Endodermal cell (in vitro differentiated cells): ENCODE results near the gene ZNF552. TPM values are rescaled to one million over a fixed set of nuclear protein-coding genes. Genes with fewer than 3 reads are reported as not detected.
A peak's percentile ranks its signal among the peaks of the same experiment; 100 is the strongest.

Experiments used
- DNase-seq: peaks from one replicate; pipeline ENCODE4 v3.0.0-alpha.2; 2017
- H3K27ac ChIP-seq: 2 replicates; pipeline ENCODE4 v1.5.1; 2013; ENCODE audit warnings: mild to moderate bottlenecking, low read depth, low read length, moderate library complexity
- H3K27me3 ChIP-seq: 2 replicates; pipeline ENCODE4 v1.6.1; 2013; ENCODE audit warnings: mild to moderate bottlenecking, low read length, moderate library complexity; ENCODE audit not compliant: insufficient read depth, control insufficient read depth, poor library complexity, severe bottlenecking
- H3K36me3 ChIP-seq: 2 replicates; pipeline ENCODE4 v1.7.0; 2013; ENCODE audit warnings: mild to moderate bottlenecking, low read length, moderate library complexity; ENCODE audit not compliant: control insufficient read depth, insufficient read depth
- H3K4me1 ChIP-seq: one replicate; pipeline ENCODE4 v1.7.0; 2013; ENCODE audit warnings: low read length; ENCODE audit not compliant: control insufficient read depth, insufficient read depth
- H3K4me3 ChIP-seq: 2 replicates; pipeline ENCODE4 v1.5.1; 2013; ENCODE audit warnings: mild to moderate bottlenecking, low read length, moderate library complexity
- H3K9ac ChIP-seq: 2 replicates; pipeline ENCODE4 v1.6.1; 2013; ENCODE audit warnings: mild to moderate bottlenecking, low read length, moderate library complexity; ENCODE audit not compliant: poor library complexity, severe bottlenecking; ENCODE audit errors: extremely low read depth
- H3K9me3 ChIP-seq: 2 replicates; pipeline ENCODE4 v1.6.1; 2013; ENCODE audit warnings: mild to moderate bottlenecking, low read length, moderate library complexity; ENCODE audit not compliant: control insufficient read depth
- H3K27ac Mint-ChIP-seq: 2 replicates; pipeline ENCODE4 v1.8.0; 2020; ENCODE audit warnings: mixed read lengths
- H3K27me3 Mint-ChIP-seq: 2 replicates; pipeline ENCODE4 v1.8.0; 2021; ENCODE audit warnings: mild to moderate bottlenecking, mixed read lengths; ENCODE audit not compliant: insufficient read depth
- H3K36me3 Mint-ChIP-seq: 2 replicates; pipeline ENCODE4 v1.8.0; 2020; ENCODE audit warnings: low read depth, mixed read lengths
- H3K4me1 Mint-ChIP-seq: 2 replicates; pipeline ENCODE4 v1.8.0; 2020; ENCODE audit warnings: mixed read lengths
- H3K4me3 Mint-ChIP-seq: 2 replicates; pipeline ENCODE4 v1.8.0; 2020; ENCODE audit warnings: mild to moderate bottlenecking, moderate library complexity, mixed read lengths
- H3K9me3 Mint-ChIP-seq: 2 replicates; pipeline ENCODE4 v1.8.0; 2020; ENCODE audit warnings: mild to moderate bottlenecking, mixed read lengths
- CTCF ChIP-seq: fragments of 200-600 bp; sonication (generic); conservative IDR thresholded peaks from 2 replicates; pipeline ENCODE4 v1.5.0; 2021; ENCODE audit warnings: antibody characterized with exemption, mild to moderate bottlenecking
- WGBS, 2 experiments: methylation state at CpG; one replicate each; pipeline versions ENCODE4 v1.1.5 to v1.1.7; 2013; ENCODE audit warnings: missing lambda C conversion rate in 2 of 2, mixed read lengths in 1 of 2; ENCODE audit not compliant: insufficient coverage in 1 of 2, insufficient read length in 1 of 2; 5-methylcytosine and 5-hydroxymethylcytosine counted together
- total RNA-seq, 2 donors: library from RNA; stranded (reverse); fragmentation: NEBNext Ultra II Directional in 1 of 2; extraction: Animal tissue kit (Norgen Biotek cat#: 25700) in 1 of 2; gene quantifications; 2 replicates in 1 of 2; 3 replicates in 1 of 2; pipeline ENCODE4 v1.2.1, GENCODE V29; 2021

ZNF552 gene
- total RNA-seq, 2 donors from 2014 or later, result 17.4 to 18.8 TPM

GRCh38 chr19:57773488-57773887, 41.2 kb downstream of the ZNF552 start:
- H3K4me3 Mint-ChIP-seq, result no peak overlapping the region
- no peak overlapping the region for H3K9ac ChIP-seq
- TF ChIP-seq CTCF, result no peak

GRCh38 chr19:57771417-57771816, 43.3 kb downstream of the ZNF552 start:
- Mint-ChIP-seq H3K4me1 (peaks cover 7% of the 10 kb centered on the region), H3K36me3 (peaks cover 57% of the 10 kb centered on the region), H3K27ac (no peak overlapping the region), H3K27me3 (no peaks in the 10 kb centered on the region), H3K9me3 (peaks cover 12% of the 10 kb centered on the region), H3K4me3 (peak overlapping the region; percentile 85)
- Histone ChIP-seq H3K27ac (no peak overlapping the region), H3K9me3 (no peaks in the 10 kb centered on the region), H3K4me1 (no peaks in the 10 kb centered on the region), H3K27me3 (no peaks in the 10 kb centered on the region), H3K36me3 (peaks cover 38% of the 10 kb centered on the region), H3K9ac (no peak overlapping the region), H3K4me3 (no peak overlapping the region)
- 99 to 100% methylated on average over 4 of the region's 4 CpGs for WGBS, 2 experiments
- TF ChIP-seq CTCF, result no peak
- no peak for DNase-seq

More at GRCh38 chr19:57773488-57773887, 41.2 kb downstream of the ZNF552 start:
- no peak for DNase-seq
- H3K4me1 ChIP-seq, result no peaks in the 10 kb centered on the region
- Mint-ChIP-seq H3K27ac (no peak overlapping the region), H3K27me3 (no peaks in the 10 kb centered on the region), H3K36me3 (peaks cover 68% of the 10 kb centered on the region), H3K9me3 (peaks cover 30% of the 10 kb centered on the region), H3K4me1 (peaks cover 7% of the 10 kb centered on the region)
- H3K4me3 ChIP-seq, result no peak overlapping the region
- no peaks in the 10 kb centered on the region for H3K27me3 ChIP-seq
- peaks cover 4% of the 10 kb centered on the region for H3K9me3 ChIP-seq
- H3K36me3 ChIP-seq, result peaks cover 59% of the 10 kb centered on the region
- WGBS, 2 experiments, result 96 to 100% methylated on average over 2 to 3 of the region's 3 CpGs
- no peak overlapping the region for H3K27ac ChIP-seq

- peak; percentile 96 for DNase-seq
- H3K36me3 Mint-ChIP-seq, result peaks cover 50% of the 10 kb centered on the region
- H3K27me3 Mint-ChIP-seq, result no peaks in the 10 kb centered on the region
- H3K4me1 Mint-ChIP-seq, result peaks cover 7% of the 10 kb centered on the region
- peak within 1 kb of the TSS; percentile 87 for H3K27ac Mint-ChIP-seq
- H3K27ac ChIP-seq, result no peak within 1 kb of the TSS
- 4 to 25% methylated on average over 8 to 59 of the region's 61 CpGs for WGBS, 2 experiments
- peaks cover 6% of the 10 kb centered on the region for H3K9me3 Mint-ChIP-seq
- peak within 1 kb of the TSS; percentile 77 for H3K4me3 ChIP-seq
- H3K4me1 ChIP-seq, result no peaks in the 10 kb centered on the region
- H3K27me3 ChIP-seq, result no peaks in the 10 kb centered on the region
- peaks cover 25% of the 10 kb centered on the region for H3K36me3 ChIP-seq
- peak within 1 kb of the TSS; percentile 55 for H3K9ac ChIP-seq
- H3K4me3 Mint-ChIP-seq, result peak within 1 kb of the TSS; percentile 85
- TF ChIP-seq CTCF, result no peak
- no peaks in the 10 kb centered on the region for H3K9me3 ChIP-seq
Measured at GRCh38 chr19:57769345-57770131, 45.2 kb downstream of the ZNF552 start, which contains the start of gene ZNF586. TSS of gene ZNF586 (plus strand) at chr19:57769676. CDS start at chr19:57769843, 167 bp downstream.
